Placental pericyte (primary cell): ENCODE results near the gene LRRD1. TPM values are rescaled to one million over a fixed set of nuclear protein-coding genes. Genes with fewer than 3 reads are reported as not detected.

Experiments used
- small RNA-seq: library from RNA; depleted of rRNA; stranded (forward); fragments of <200 nt; gene quantifications from one replicate; pipeline ENCODE3, GENCODE V24; 2012; ENCODE audit warnings: low replicate concordance
- total RNA-seq: library from RNA; depleted of rRNA; stranded (reverse); fragments of >200 nt; gene quantifications from 2 replicates; pipeline ENCODE4 v1.2.3, GENCODE V29; 2012

Gene LRRD1
- total RNA-seq, result under 0.01 TPM in 1 of 2 replicates, not detected in the other

GRCh38 chr7:92178928-92179924, at the start of gene LRRD1:
LRRD1 (minus strand) TSS chr7:92179142; CDS start chr7:92165202, 13,940 bp downstream.

GRCh38 chr7:92134271-92135051, 44.5 kb downstream of the LRRD1 start, which contains the start of gene CYP51A1:
CYP51A1 (minus strand) TSS chr7:92134477; CDS start chr7:92134364, 113 bp downstream.

Small RNA genes within 50 kb of the gene (small RNA-seq; reads per million reads assigned to genes)
- 0.13 reads per million for gene MIR1285-1
- not detected for gene RF00019

Other genes starting within 250 kb of the LRRD1 start
- gene AKAP9, start 238.3 kb downstream of the LRRD1 start, total RNA-seq, result 31.3 and 48.2 TPM in 2 replicates
- 193 and 481 TPM in 2 replicates for gene CYP51A1, start 44.7 kb downstream of the LRRD1 start, total RNA-seq
- 50.8 and 53.5 TPM in 2 replicates for gene KRIT1, start 66.8 kb upstream of the LRRD1 start, total RNA-seq
- 49.5 and 60.6 TPM in 2 replicates for gene ANKIB1, start 66.8 kb upstream of the LRRD1 start, total RNA-seq